Measurements from ENCODE around the gene ABCC12.

ABCC12 gene

GRCh38 chr16:48165961-48166578 is 10.3 kb upstream of the ABCC12 start:
- no peak for DNase-seq

- DNase-seq, result peak; percentile 68
Observed at GRCh38 chr16:48164907-48165715, 9.3 kb upstream of the ABCC12 start.

- no peak for DNase-seq
Observed at GRCh38 chr16:48162839-48163410, 7.1 kb upstream of the ABCC12 start.

GRCh38 chr16:48161906-48162305 is 6.1 kb upstream of the ABCC12 start:
- DNase-seq, result no peak

- no peak for DNase-seq
Observed at GRCh38 chr16:48160575-48160974, 4.8 kb upstream of the ABCC12 start.

- no peak for DNase-seq
Observed at GRCh38 chr16:48158296-48158695, 2.5 kb upstream of the ABCC12 start.

GRCh38 chr16:48157794-48158193 is 2.0 kb upstream of the ABCC12 start:
- DNase-seq, result no peak

- DNase-seq, result no peak
Observed at GRCh38 chr16:48157302-48157701, 1.5 kb upstream of the ABCC12 start.

GRCh38 chr16:48156790-48157209 is 1.0 kb upstream of the ABCC12 start:
- DNase-seq, result peak; percentile 73

- DNase-seq, result no peak
Observed at GRCh38 chr16:48153774-48154173, 2.0 kb downstream of the ABCC12 start.

GRCh38 chr16:48152226-48152625 is 3.6 kb downstream of the ABCC12 start:
- no peak for DNase-seq

- DNase-seq, result no peak
Observed at GRCh38 chr16:48150707-48151106, 5.1 kb downstream of the ABCC12 start.

- DNase-seq, result no peak
Observed at GRCh38 chr16:48146710-48147109, 9.1 kb downstream of the ABCC12 start.

GRCh38 chr16:48146131-48146530 is 9.7 kb downstream of the ABCC12 start:
- no peak for DNase-seq

- no peak for DNase-seq
Observed at GRCh38 chr16:48143812-48144368, 11.9 kb downstream of the ABCC12 start.

GRCh38 chr16:48140821-48141220 is 15.0 kb downstream of the ABCC12 start:
- no peak for DNase-seq

GRCh38 chr16:48139517-48139916 is 16.3 kb downstream of the ABCC12 start:
- DNase-seq, result no peak

- DNase-seq, result no peak
Observed at GRCh38 chr16:48138543-48138942, 17.2 kb downstream of the ABCC12 start.

GRCh38 chr16:48137822-48138221 is 18.0 kb downstream of the ABCC12 start:
- DNase-seq, result no peak

GRCh38 chr16:48136547-48137360 is 19.0 kb downstream of the ABCC12 start:
- no peak for DNase-seq

GRCh38 chr16:48133455-48134211 is 22.2 kb downstream of the ABCC12 start:
- no peak for DNase-seq

GRCh38 chr16:48132696-48133095 is 23.1 kb downstream of the ABCC12 start:
- no peak for DNase-seq

Data from CD4-positive, alpha-beta T cell treated with Interleukin-10 for 1 hour (primary cell).